KOPT-K1 (cell line): ENCODE measurements around the gene ZNF490.
A peak's percentile ranks its signal among the peaks of the same experiment; 100 is the strongest.
"Not testable (repeated sequence)": the region's sequence is repeated elsewhere in the genome, so short reads cannot be mapped to it uniquely, and the experiment has no call there.

Experiments
- H3K27ac ChIP-seq: fragments of 200-600 bp; sonication (generic); 2 replicates; pipeline ENCODE4 v1.5.1; 2016; ENCODE audit warnings: antibody characterized with exemption, mild to moderate bottlenecking, low read depth, low read length; ENCODE audit not compliant: poor library complexity, severe bottlenecking
- H3K36me3 ChIP-seq: fragments of 200-600 bp; sonication (generic); 2 replicates; pipeline ENCODE4 v1.5.1; 2017; ENCODE audit warnings: antibody characterized with exemption, mild to moderate bottlenecking, low read length, moderate library complexity; ENCODE audit not compliant: insufficient read depth
- H3K9me3 ChIP-seq: fragments of 200-600 bp; sonication (generic); 2 replicates; pipeline ENCODE4 v1.5.1; 2017; ENCODE audit warnings: antibody characterized with exemption, low read length, mild to moderate bottlenecking; ENCODE audit not compliant: insufficient read depth, poor library complexity, severe bottlenecking

Gene ZNF490

DNA sequence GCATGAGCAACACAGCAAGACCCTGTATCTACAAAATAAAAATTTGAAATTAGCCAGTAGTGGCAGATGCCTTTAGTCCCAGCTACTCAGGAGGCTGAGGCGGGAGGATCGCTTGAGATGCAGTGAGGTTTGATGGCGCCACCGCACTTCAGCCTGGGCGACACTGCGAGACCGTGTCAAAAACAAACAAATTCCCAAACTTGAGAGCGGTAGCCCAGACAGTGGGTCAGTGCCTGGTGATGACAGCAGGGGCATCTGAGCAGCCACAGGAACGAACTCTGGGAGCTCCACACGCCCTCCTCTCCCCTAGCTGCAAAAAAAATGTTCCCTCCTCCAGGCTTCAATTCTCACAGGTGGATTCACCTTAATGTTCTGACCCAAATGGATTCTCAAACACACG lies 14.1 kb downstream of the ZNF490 start:
- Histone ChIP-seq H3K27ac (no peak overlapping the region), H3K36me3 (peaks cover 10% of the 10 kb centered on the region; the same call in 1 of the 2 replicates), H3K9me3 (no peaks in the 10 kb centered on the region)

DNA sequence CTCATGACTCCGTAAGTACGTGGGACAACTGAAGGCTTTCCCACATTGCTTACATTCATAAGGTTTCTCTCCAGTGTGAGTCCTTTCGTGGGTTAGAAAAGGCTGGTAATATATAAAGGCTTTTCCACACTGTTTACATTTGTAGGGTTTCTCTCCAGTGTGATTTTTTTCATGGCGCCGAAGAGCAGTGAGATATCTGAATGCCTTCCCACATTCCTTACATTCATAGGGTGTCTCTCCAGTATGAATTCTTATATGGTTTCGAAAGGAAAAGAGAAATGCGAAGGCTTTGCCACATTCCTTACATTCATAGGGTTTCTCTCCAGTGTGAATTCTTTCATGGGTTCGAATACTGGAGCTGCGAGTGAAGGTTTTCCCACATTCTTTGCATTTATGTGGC lies 29.5 kb downstream of the ZNF490 start:
- no peak overlapping the region for H3K27ac ChIP-seq
- H3K9me3 ChIP-seq: peaks cover 8% of the 10 kb centered on the region
- H3K36me3 ChIP-seq: peaks cover 51% of the 10 kb centered on the region

DNA sequence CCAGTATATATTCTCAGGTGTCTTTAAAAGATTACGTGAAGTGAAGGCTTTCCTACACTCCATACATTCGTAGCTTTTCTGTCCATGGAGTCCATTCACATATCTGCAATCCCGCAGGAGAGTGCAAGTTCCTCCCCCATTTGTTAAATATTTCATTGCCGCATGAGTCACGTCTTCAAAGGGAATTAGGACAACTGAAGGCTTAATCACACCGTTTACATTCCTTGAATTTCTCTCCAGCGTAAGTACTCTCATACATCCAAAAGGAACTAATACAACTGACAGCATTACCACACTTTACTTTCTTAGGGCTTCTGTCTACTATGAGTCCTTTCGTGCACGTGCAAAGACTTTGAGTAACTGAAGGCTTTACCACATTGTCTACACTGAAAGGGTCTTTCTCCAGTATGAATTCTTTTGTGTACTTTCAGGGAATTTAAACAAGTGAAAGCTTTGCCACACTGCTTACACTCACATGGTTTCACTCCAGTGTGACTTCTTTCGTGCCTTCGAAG lies 30.4 kb downstream of the ZNF490 start:
- peaks cover 8% of the 10 kb centered on the region for H3K9me3 ChIP-seq
- no peak overlapping the region for H3K27ac ChIP-seq
- H3K36me3 ChIP-seq: peaks cover 51% of the 10 kb centered on the region

DNA sequence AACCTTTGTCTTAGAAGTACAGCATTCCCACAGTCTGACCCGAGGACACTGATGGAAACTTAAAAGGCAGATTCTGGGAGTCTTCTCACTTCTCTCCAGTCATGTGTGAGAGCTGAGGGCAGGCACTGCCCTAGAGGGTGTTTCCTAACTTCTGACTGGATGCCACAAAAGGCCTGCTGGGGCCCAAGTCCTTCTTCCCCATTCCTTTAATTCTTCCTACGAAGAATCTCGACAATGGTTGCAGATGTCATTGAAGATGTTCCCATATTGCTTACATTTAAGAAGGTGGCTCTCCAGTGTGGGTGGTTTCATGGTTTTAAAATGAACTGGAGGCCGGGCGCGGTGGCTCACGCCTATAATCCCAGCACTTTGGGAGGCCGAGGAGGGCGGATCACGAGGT lies 32.0 kb downstream of the ZNF490 start:
- no peak overlapping the region for H3K27ac ChIP-seq
- H3K9me3 ChIP-seq: peaks cover 8% of the 10 kb centered on the region
- peaks cover 51% of the 10 kb centered on the region for H3K36me3 ChIP-seq

DNA sequence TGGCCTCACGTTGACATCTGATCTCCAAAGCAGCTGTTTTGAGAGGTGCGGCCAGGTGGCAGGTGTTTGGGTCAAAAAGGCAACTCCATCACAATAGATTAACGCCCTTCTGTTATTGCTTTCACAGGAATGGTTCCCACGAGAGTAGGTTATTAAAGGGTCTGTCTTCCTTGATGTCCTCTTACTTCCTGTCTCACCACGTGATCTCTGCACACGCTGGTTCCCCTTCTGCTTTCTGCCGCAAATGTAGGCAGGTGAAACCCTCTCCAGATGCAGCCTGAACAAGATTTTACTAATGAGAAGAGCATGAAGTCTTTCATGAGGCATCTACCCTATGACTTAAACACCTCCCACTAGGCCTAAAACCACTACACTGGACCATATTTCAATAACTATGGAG lies 36.6 kb downstream of the ZNF490 start:
- Histone ChIP-seq H3K27ac (no peak overlapping the region), H3K9me3 (no peaks in the 10 kb centered on the region), H3K36me3 (peaks cover 17% of the 10 kb centered on the region; the same call in 1 of the 2 replicates)

DNA sequence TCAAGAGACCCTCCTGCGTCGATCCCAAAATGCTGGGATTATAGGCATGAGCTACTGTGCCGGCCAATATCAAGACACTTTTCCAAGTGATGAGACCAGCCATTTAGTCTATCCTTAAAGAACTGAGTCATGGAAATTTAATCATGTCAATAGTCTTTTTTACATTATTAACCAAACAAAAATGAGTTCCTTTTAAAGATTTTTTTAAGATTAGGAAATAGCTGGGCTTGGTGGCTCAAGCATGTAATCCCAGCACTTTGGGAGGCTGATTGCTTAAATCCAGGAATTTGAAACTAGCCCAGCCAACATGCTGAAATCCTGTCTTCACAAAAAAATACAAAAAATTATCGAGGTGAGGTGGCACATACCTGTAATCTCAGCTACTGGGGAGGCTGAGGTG lies 42.7 kb downstream of the ZNF490 start:
- Histone ChIP-seq H3K9me3 (no peaks in the 10 kb centered on the region), H3K36me3 (no peaks in the 10 kb centered on the region), H3K27ac (no peak overlapping the region)

DNA sequence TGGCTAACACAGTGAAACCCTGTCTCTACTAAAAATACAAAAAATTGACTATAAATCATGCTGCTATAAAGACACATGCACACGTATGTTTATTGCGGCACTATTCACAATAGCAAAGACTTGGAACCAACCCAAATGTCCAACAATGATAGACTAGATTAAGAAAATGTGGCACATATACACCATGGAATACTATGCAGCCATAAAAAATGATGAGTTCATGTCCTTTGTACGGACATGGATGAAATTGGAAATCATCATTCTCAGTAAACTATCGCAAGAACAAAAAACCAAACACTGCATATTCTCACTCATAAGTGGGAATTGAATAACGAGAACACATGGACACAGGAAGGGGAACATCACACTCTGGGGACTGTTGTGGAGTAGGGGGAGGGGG lies 44.2 kb downstream of the ZNF490 start:
- H3K36me3 ChIP-seq, H3K9me3 ChIP-seq, H3K27ac ChIP-seq: not testable (repeated sequence)

DNA sequence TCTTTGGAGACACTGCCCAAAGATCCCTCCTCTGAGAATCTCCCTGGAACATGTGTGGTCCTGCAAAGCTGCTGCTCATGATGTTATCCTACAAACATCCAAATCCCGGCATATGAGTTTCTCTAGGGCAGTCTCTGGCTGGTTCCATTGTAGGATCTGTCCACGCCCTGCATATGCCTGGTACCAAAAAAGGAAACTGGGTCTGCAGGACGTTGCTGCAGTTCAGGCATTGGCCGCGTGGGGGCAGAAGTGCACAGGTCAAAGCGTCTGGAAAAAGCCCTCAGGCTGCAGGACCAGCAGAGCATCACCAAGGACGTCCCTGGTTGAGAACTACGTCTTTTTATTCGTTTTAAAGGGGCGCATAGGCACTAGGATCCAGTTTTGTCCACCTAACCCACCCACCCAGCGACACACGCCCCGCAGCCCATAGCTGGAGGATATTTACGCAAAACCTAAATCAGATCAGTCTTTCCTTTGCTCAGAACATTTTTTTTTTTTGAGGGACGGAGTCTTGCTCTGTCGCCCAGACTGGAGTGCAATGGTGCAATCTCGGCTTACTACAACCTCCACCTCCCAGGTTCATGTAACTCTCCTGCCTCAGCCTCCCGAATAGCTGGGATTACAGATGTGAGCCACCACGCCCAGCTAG lies 46.5 kb downstream of the ZNF490 start:
- Histone ChIP-seq H3K36me3 (no peaks in the 10 kb centered on the region), H3K27ac (no peak overlapping the region), H3K9me3 (no peaks in the 10 kb centered on the region)

DNA sequence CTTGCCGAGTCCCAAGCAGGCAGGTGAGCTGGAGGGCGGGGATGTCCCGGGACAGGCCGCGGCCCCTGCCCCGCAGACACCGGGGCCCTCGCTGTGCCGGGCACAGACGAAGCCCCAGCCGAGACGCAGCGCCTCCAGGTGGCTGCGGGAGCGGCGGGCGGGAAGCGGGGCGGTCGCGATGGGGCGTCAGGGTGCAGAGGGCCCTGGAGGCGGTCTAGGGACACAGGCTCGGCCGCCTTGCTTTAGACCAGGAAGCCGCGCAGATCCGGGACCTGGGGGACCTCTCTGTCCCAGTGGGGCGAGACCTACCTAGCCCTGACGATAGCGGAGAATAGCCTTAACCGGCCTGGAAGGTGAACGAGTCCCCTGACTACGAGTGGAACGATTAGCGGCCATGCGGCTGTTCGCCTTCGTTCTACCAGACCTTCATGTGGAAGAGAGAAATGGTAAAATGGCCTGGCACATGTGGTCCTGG lies 55.1 kb downstream of the ZNF490 start:
- no peaks in the 10 kb centered on the region for H3K9me3 ChIP-seq
- H3K27ac ChIP-seq: no peak overlapping the region
- H3K36me3 ChIP-seq: no peaks in the 10 kb centered on the region

DNA sequence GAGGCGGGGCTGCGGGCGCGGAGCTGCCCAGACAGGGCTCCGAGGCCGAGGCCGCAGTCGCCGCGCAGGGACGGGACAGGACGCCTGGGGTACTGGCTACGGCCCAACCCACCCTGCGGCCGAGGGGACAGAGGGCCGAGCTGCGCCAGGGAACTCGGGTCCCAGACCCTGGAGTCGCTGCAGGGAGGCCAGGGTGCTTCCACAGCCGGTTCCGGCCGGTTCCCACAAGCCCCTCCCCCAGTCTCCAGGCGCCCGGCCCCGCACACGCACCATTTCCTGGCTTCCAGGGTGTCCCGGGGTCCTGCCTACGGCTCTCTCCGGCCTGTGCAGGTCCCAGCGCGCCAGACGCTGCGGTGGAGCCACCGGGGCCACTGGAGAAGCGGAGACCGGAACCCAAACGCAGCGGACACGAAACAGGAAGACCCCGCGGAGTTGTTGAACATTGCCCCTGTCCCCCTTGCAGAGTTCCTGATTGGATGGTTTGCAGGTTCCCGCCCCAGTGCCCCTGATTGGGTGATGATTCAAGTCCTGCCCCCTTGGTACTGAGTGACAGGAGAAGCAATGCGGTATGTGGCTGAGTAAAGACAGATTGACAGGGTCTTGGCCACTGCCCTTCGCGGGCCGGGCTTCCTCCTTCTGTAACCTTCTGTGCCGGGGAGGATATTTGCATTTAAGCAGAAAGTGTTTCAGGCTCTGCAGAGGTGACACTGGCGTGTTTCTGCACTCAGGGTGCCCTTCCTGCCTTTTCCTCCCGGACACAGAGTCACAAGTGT lies 59.4 kb downstream of the ZNF490 start, which contains the start of gene ZNF564:
Gene ZNF564 (minus strand): TSS at position 423 of the 773 bp plus-strand sequence. CDS start 150 bp downstream, at position 273.
- peaks cover 23% of the 10 kb centered on the region for H3K36me3 ChIP-seq

DNA sequence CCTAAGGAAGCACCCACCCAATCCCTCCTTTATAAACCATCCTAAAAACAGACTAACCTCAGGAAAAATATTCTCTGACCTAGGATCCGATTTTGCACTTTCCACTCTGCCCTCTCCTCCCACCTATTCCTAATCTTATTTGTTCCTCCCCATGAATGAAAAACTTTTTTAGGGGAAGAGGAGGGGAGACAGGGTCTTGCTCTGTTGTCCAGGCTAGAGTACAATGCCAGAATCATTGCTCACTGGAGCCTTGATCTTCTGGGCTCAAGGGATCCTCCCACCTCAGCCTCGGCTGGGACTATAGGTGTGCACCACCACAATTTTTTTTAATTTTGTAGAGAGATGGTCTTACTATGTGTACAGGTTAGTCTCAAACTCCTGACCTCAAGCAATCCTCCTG lies 63.7 kb downstream of the ZNF490 start:
- peaks cover 55% of the 10 kb centered on the region for H3K36me3 ChIP-seq
- no peak overlapping the region for H3K27ac ChIP-seq
- H3K9me3 ChIP-seq: peaks cover 30% of the 10 kb centered on the region

More for the DNA sequence above, 59.4 kb downstream of the ZNF490 start, which contains the start of gene ZNF564:
- Histone ChIP-seq H3K9me3 (no peaks in the 10 kb centered on the region), H3K27ac (peak within 1 kb of the TSS; percentile 88)

DNA sequence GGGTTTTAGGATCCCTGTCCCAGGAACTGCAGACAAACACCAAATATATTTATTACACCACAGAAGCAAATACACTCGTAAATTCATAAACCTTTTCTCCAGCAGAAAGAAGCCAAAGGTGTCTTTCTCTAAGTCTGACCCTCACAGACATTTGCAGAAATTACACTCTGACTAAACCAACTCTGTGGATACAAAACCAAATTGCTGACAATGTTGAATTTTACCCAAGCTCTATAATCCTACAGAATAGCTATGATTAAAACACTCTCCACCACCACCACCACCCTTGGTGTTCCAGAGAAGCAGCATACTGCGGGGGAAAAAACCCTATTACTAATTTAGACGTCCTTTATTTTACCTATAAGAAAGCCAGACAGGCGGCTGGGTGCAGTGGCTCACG lies 64.5 kb downstream of the ZNF490 start:
- H3K27ac ChIP-seq: no peak overlapping the region
- H3K9me3 ChIP-seq: peaks cover 37% of the 10 kb centered on the region
- peaks cover 60% of the 10 kb centered on the region for H3K36me3 ChIP-seq

DNA sequence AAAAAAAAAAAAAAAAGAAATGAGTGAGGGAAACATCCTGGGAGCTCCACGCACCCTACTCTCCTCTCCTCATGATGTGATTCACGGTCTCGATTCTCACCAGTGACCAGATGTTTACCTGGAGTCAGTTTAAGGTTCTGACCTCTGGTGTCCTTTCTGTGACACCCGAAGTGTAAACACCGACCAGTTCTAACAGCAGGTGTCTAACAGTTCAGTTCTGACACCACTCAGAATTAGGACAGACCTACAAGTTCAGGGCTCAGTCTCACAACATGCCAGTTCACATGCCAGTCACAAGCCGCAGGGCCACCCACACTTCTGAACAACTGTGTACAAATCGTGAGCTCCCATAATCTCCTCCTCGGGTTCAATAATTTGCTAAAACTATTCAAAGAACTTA lies 65.3 kb downstream of the ZNF490 start:
- Histone ChIP-seq H3K27ac (no peak overlapping the region), H3K36me3 (peaks cover 68% of the 10 kb centered on the region), H3K9me3 (peaks cover 40% of the 10 kb centered on the region)

DNA sequence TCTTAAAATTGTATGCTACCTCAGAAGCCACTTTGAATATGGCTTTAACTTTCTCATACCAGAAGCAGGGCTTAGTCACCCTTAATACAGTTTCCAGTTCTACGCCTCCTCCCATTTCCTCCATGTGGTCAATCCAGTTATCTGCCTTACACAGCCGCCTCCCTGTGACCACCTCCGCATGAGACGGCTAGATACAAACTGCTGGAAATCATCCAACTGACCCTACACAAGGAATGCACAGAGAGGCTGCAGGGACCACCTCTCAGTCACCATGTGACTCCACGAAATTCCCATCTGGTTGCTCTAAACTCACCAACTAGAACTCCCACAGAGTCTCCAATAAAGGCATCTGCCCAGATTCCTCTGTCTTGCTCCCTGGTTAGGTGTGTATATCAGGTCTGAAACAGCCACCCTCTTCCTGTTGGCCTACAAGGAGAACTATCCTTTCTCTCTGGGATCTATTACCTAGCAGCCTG lies 66.2 kb downstream of the ZNF490 start:
- H3K9me3 ChIP-seq: peaks cover 48% of the 10 kb centered on the region
- H3K27ac ChIP-seq: no peak overlapping the region
- peaks cover 71% of the 10 kb centered on the region for H3K36me3 ChIP-seq

DNA sequence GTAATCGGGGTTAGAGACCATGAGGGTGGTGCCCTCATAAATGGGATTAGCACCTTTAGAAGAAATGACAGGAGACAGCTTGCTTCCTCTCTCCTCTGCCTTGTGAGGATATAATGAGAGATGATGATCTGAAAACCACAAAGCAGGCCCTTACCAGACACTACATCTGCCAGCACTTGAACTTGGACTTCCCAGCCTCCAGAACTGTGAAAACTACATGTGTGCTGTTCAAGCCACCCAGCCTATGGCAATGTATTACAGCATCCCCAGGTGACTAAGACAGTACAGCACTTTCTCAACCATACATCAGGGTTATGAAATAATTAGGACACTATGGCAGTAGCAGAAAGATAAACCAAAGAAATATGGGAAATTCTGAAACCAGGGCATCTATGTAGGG lies 66.8 kb downstream of the ZNF490 start:
- Histone ChIP-seq H3K9me3 (peaks cover 54% of the 10 kb centered on the region), H3K27ac (no peak overlapping the region), H3K36me3 (peaks cover 73% of the 10 kb centered on the region)
